ENCODE data around the gene LRRC71. TPM values are rescaled to one million over a fixed set of nuclear protein-coding genes. Genes with fewer than 3 reads are reported as not detected.

LRRC71 gene
- total RNA-seq, 1 donor: not detected

GRCh38 chr1:156909671-156910070 lies 10.8 kb upstream of the LRRC71 start:
- H3K27me3 ChIP-seq (ENCODE audit: insufficient read depth, low read length): no peaks in the 10 kb centered on the region

GRCh38 chr1:156910309-156910782 lies 10.1 kb upstream of the LRRC71 start:
- Histone ChIP-seq H3K9me3 (ENCODE audit: low read depth, low read length) (no peaks in the 10 kb centered on the region), H3K4me3 (ENCODE audit: low read length) (no peak overlapping the region), H3K4me1 (ENCODE audit: insufficient read depth, low read length) (peaks cover 6% of the 10 kb centered on the region), H3K27me3 (ENCODE audit: insufficient read depth, low read length) (no peaks in the 10 kb centered on the region)

More at GRCh38 chr1:156909671-156910070, 10.8 kb upstream of the LRRC71 start:
- Histone ChIP-seq H3K4me3 (ENCODE audit: low read length) (no peak overlapping the region), H3K4me1 (ENCODE audit: insufficient read depth, low read length) (peaks cover 6% of the 10 kb centered on the region), H3K9me3 (ENCODE audit: low read depth, low read length) (no peaks in the 10 kb centered on the region)

GRCh38 chr1:156911577-156912298 lies 8.7 kb upstream of the LRRC71 start:
- Histone ChIP-seq H3K9me3 (ENCODE audit: low read depth, low read length) (no peaks in the 10 kb centered on the region), H3K4me1 (ENCODE audit: insufficient read depth, low read length) (peaks cover 6% of the 10 kb centered on the region), H3K27me3 (ENCODE audit: insufficient read depth, low read length) (no peaks in the 10 kb centered on the region), H3K4me3 (ENCODE audit: low read length) (no peak overlapping the region)

GRCh38 chr1:156912310-156912709 lies 8.1 kb upstream of the LRRC71 start:
- H3K27me3 ChIP-seq (ENCODE audit: insufficient read depth, low read length): no peaks in the 10 kb centered on the region
- H3K9me3 ChIP-seq (ENCODE audit: low read depth, low read length): no peaks in the 10 kb centered on the region
- peaks cover 2% of the 10 kb centered on the region for H3K4me1 ChIP-seq (ENCODE audit: insufficient read depth, low read length)
- no peak overlapping the region for H3K4me3 ChIP-seq (ENCODE audit: low read length)

GRCh38 chr1:156912861-156913808 lies 7.3 kb upstream of the LRRC71 start:
- H3K9me3 ChIP-seq (ENCODE audit: low read depth, low read length): no peaks in the 10 kb centered on the region
- H3K27me3 ChIP-seq (ENCODE audit: insufficient read depth, low read length): no peaks in the 10 kb centered on the region
- no peaks in the 10 kb centered on the region for H3K4me1 ChIP-seq (ENCODE audit: insufficient read depth, low read length)
- H3K4me3 ChIP-seq (ENCODE audit: low read length): no peak overlapping the region

- Histone ChIP-seq H3K27me3 (ENCODE audit: insufficient read depth, low read length) (no peaks in the 10 kb centered on the region), H3K9me3 (ENCODE audit: low read depth, low read length) (no peaks in the 10 kb centered on the region), H3K4me3 (ENCODE audit: low read length) (no peak overlapping the region), H3K4me1 (ENCODE audit: insufficient read depth, low read length) (no peaks in the 10 kb centered on the region)
These were observed 6.5 kb upstream of the LRRC71 start for GRCh38 chr1:156913809-156914387.

GRCh38 chr1:156914440-156914856 lies 6.0 kb upstream of the LRRC71 start:
- Histone ChIP-seq H3K4me1 (ENCODE audit: insufficient read depth, low read length) (no peaks in the 10 kb centered on the region), H3K27me3 (ENCODE audit: insufficient read depth, low read length) (peaks cover 4% of the 10 kb centered on the region), H3K4me3 (ENCODE audit: low read length) (no peak overlapping the region), H3K9me3 (ENCODE audit: low read depth, low read length) (no peaks in the 10 kb centered on the region)

GRCh38 chr1:156921053-156921529 lies 659 bp downstream of the LRRC71 start:
- peaks cover 68% of the 10 kb centered on the region for H3K27me3 ChIP-seq (ENCODE audit: insufficient read depth, low read length)
- no peak overlapping the region for H3K4me3 ChIP-seq (ENCODE audit: low read length)
- H3K4me1 ChIP-seq (ENCODE audit: insufficient read depth, low read length): peaks cover 3% of the 10 kb centered on the region
- no peaks in the 10 kb centered on the region for H3K9me3 ChIP-seq (ENCODE audit: low read depth, low read length)

GRCh38 chr1:156922986-156923669 lies 2.7 kb downstream of the LRRC71 start:
- H3K4me1 ChIP-seq (ENCODE audit: insufficient read depth, low read length): peaks cover 14% of the 10 kb centered on the region
- H3K9me3 ChIP-seq (ENCODE audit: low read depth, low read length): no peaks in the 10 kb centered on the region
- no peak overlapping the region for H3K4me3 ChIP-seq (ENCODE audit: low read length)
- peaks cover 88% of the 10 kb centered on the region for H3K27me3 ChIP-seq (ENCODE audit: insufficient read depth, low read length)

GRCh38 chr1:156923670-156924477 lies 3.4 kb downstream of the LRRC71 start:
- H3K4me3 ChIP-seq (ENCODE audit: low read length): no peak overlapping the region
- H3K4me1 ChIP-seq (ENCODE audit: insufficient read depth, low read length): peaks cover 14% of the 10 kb centered on the region
- no peaks in the 10 kb centered on the region for H3K9me3 ChIP-seq (ENCODE audit: low read depth, low read length)
- peaks cover 92% of the 10 kb centered on the region for H3K27me3 ChIP-seq (ENCODE audit: insufficient read depth, low read length)

GRCh38 chr1:156924478-156925153 lies 4.2 kb downstream of the LRRC71 start:
- peaks cover 91% of the 10 kb centered on the region for H3K27me3 ChIP-seq (ENCODE audit: insufficient read depth, low read length)
- H3K4me1 ChIP-seq (ENCODE audit: insufficient read depth, low read length): peaks cover 14% of the 10 kb centered on the region
- H3K4me3 ChIP-seq (ENCODE audit: low read length): no peak overlapping the region
- no peaks in the 10 kb centered on the region for H3K9me3 ChIP-seq (ENCODE audit: low read depth, low read length)

GRCh38 chr1:156925154-156926010 lies 5.0 kb downstream of the LRRC71 start:
- no peak overlapping the region for H3K4me3 ChIP-seq (ENCODE audit: low read length)
- no peaks in the 10 kb centered on the region for H3K9me3 ChIP-seq (ENCODE audit: low read depth, low read length)
- peaks cover 86% of the 10 kb centered on the region for H3K27me3 ChIP-seq (ENCODE audit: insufficient read depth, low read length)
- H3K4me1 ChIP-seq (ENCODE audit: insufficient read depth, low read length): peaks cover 12% of the 10 kb centered on the region

GRCh38 chr1:156926175-156926574 lies 5.7 kb downstream of the LRRC71 start:
- no peak overlapping the region for H3K4me3 ChIP-seq (ENCODE audit: low read length)
- peaks cover 16% of the 10 kb centered on the region for H3K4me1 ChIP-seq (ENCODE audit: insufficient read depth, low read length)
- peaks cover 78% of the 10 kb centered on the region for H3K27me3 ChIP-seq (ENCODE audit: insufficient read depth, low read length)
- H3K9me3 ChIP-seq (ENCODE audit: low read depth, low read length): no peaks in the 10 kb centered on the region
